SK-N-SH (cell line): ENCODE data around the gene GAS7. TPM values are rescaled to one million over a fixed set of nuclear protein-coding genes. Genes with fewer than 3 reads are reported as not detected.

Source experiments
- CTCF ChIA-PET: fragments of 300-600, 350-600 bp; formaldehyde crosslinking; extraction: SDS; loops from one replicate; lab custom pipeline; 2021; lab: Yijun Ruan, JAX
- POLR2A ChIA-PET: fragments of 350-600 bp; sonication (Branson Sonifier 250); formaldehyde crosslinking; extraction: SDS; loops from one replicate; lab custom pipeline; 2020; ENCODE audit warnings: antibody characterized with exemption, inconsistent platforms; lab: Yijun Ruan, JAX
- DNase-seq: peaks from one replicate; pipeline ENCODE4 v3.0.0; 2012
- H2AFZ ChIP-seq: fragments of 200-600 bp; sonication (generic); 2 replicates; pipeline ENCODE4 v1.8.1; 2016; ENCODE audit warnings: antibody characterized with exemption, mild to moderate bottlenecking, low read depth
- H3F3A ChIP-seq: fragments of 200-600 bp; sonication (generic); replicated peaks from 2 replicates; pipeline ENCODE3; 2016; ENCODE audit warnings: antibody characterized with exemption, mild to moderate bottlenecking; ENCODE audit not compliant: insufficient read depth
- H3K27ac ChIP-seq, 2 experiments: fragments of 200-500 bp in 1 of 2; fragments of 200-600 bp in 1 of 2; sonication (Bioruptor generic) in 1 of 2; sonication (generic), shearing (Covaris generic) in 1 of 2; 2 replicates each; pipeline versions ENCODE4 v1.5.1 to v1.6.1; 2014 to 2016; ENCODE audit warnings: low read depth in 2 of 2, inconsistent platforms in 1 of 2, low read length in 1 of 2, mild to moderate bottlenecking in 1 of 2, mixed read lengths in 1 of 2
- H3K27me3 ChIP-seq: fragments of 200-600 bp; sonication (generic), shearing (Covaris generic); 2 replicates; pipeline ENCODE4 v1.6.1; 2016; ENCODE audit warnings: mixed run types; ENCODE audit not compliant: insufficient read depth
- H3K36me3 ChIP-seq, 2 experiments: fragments of 200-500 bp in 1 of 2; fragments of 200-600 bp in 1 of 2; sonication (Bioruptor generic) in 1 of 2; sonication (generic) in 1 of 2; replicated peaks in 1 of 2; 2 replicates each; pipeline versions ENCODE3 to v1.5.1; 2014 to 2016; ENCODE audit warnings: low read length in 1 of 2, mild to moderate bottlenecking in 1 of 2; ENCODE audit not compliant: insufficient read depth in 2 of 2, control insufficient read depth in 1 of 2
- H3K4me1 ChIP-seq, 2 experiments: fragments of 200-500 bp in 1 of 2; fragments of 200-600 bp in 1 of 2; sonication (Bioruptor generic) in 1 of 2; sonication (generic), shearing (Covaris generic) in 1 of 2; 2 replicates each; pipeline versions ENCODE4 v1.5.1 to v1.6.1; 2014 to 2016; ENCODE audit warnings: low read depth in 1 of 2, low read length in 1 of 2, mixed run types in 1 of 2; ENCODE audit not compliant: insufficient read depth in 2 of 2, control insufficient read depth in 1 of 2
- H3K4me2 ChIP-seq: fragments of 200-600 bp; sonication (generic), shearing (Covaris generic); 2 replicates; pipeline ENCODE4 v1.6.1; 2017; ENCODE audit warnings: mixed run types
- H3K4me3 ChIP-seq, 2 experiments: fragments of 200-500 bp in 1 of 2; fragments of 200-600 bp in 1 of 2; sonication (Bioruptor generic) in 1 of 2; sonication (generic), shearing (Covaris generic) in 1 of 2; 2 replicates each; pipeline versions ENCODE4 v1.5.1 to v1.8.1; 2014 to 2016; ENCODE audit warnings: low read depth in 2 of 2, inconsistent platforms in 1 of 2, low read length in 1 of 2, mild to moderate bottlenecking in 1 of 2, mixed read lengths in 1 of 2, moderate library complexity in 1 of 2
- H3K79me2 ChIP-seq: fragments of 200-600 bp; sonication (generic); 2 replicates; pipeline ENCODE4 v1.8.1; 2017; ENCODE audit warnings: mild to moderate bottlenecking; ENCODE audit not compliant: insufficient read depth
- H3K9ac ChIP-seq: fragments of 200-600 bp; sonication (generic); 2 replicates; pipeline ENCODE4 v1.6.1; 2017; ENCODE audit warnings: mixed run types
- H3K9me2 ChIP-seq: fragments of 200-600 bp; sonication (generic); 2 replicates; pipeline ENCODE4 v1.6.1; 2017; ENCODE audit warnings: mixed run types
- H3K9me3 ChIP-seq: fragments of 200-600 bp; sonication (generic); 2 replicates; pipeline ENCODE4 v1.6.1; 2017; ENCODE audit warnings: mixed run types, mild to moderate bottlenecking, moderate library complexity
- H4K20me1 ChIP-seq: fragments of 200-600 bp; sonication (generic); 2 replicates; pipeline ENCODE4 v1.6.1; 2017; ENCODE audit warnings: mild to moderate bottlenecking, mixed run types; ENCODE audit not compliant: insufficient read depth
- CHD2 ChIP-seq: fragments of 150-350 bp; IDR thresholded peaks from 2 replicates; pipeline ENCODE4 v1.6.1; 2018; ENCODE audit warnings: low read length; ENCODE audit not compliant: partially characterized antibody
- CTCF ChIP-seq: fragments of 200-600 bp; sonication (generic); IDR thresholded peaks from 2 replicates; pipeline ENCODE4 v1.6.1; 2017; ENCODE audit warnings: antibody characterized with exemption, mild to moderate bottlenecking, moderate library complexity
- FOSL2 ChIP-seq: IDR thresholded peaks from 2 replicates; pipeline ENCODE4 v1.4.0; 2012; ENCODE audit warnings: low read depth, mild to moderate bottlenecking, moderate library complexity, borderline replicate concordance
- FOXJ3 ChIP-seq: sonication (generic); formaldehyde crosslinking; IDR thresholded peaks from 2 replicates; pipeline ENCODE4 v1.5.1; 2020; ENCODE audit warnings: mild to moderate bottlenecking, missing genetic modification reagents
- FOXM1 ChIP-seq: IDR thresholded peaks from 2 replicates; pipeline ENCODE4 v1.4.0; 2012; ENCODE audit warnings: low read depth, mild to moderate bottlenecking
- GABPA ChIP-seq: IDR thresholded peaks from 2 replicates; pipeline ENCODE4 v1.4.0; 2012; ENCODE audit warnings: low read depth, mild to moderate bottlenecking
- GATA2 ChIP-seq: sonication (generic); formaldehyde crosslinking; IDR thresholded peaks from 2 replicates; pipeline ENCODE4 v1.5.0; 2020; ENCODE audit warnings: mild to moderate bottlenecking, missing genetic modification reagents
- MAX ChIP-seq: IDR thresholded peaks from 2 replicates; pipeline ENCODE4 v1.4.0; 2012; ENCODE audit warnings: low read depth
- MEF2A ChIP-seq: IDR thresholded peaks from 2 replicates; pipeline ENCODE4 v1.4.0; 2012; ENCODE audit warnings: low read depth, borderline replicate concordance
- MXI1 ChIP-seq: IDR thresholded peaks from 2 replicates; pipeline ENCODE4 v1.6.1; 2012; ENCODE audit warnings: mild to moderate bottlenecking, low read depth, low read length, improper control_type of control experiment
- NRF1 ChIP-seq: IDR thresholded peaks from 2 replicates; pipeline ENCODE4 v1.6.1; 2012; ENCODE audit warnings: low read depth, mild to moderate bottlenecking, low read length
- RAD21 ChIP-seq: IDR thresholded peaks from 2 replicates; pipeline ENCODE4 v1.6.1; 2012; ENCODE audit warnings: mild to moderate bottlenecking, low read length
- REST ChIP-seq: IDR thresholded peaks from 2 replicates; pipeline ENCODE4 v1.6.1; 2012; ENCODE audit warnings: mild to moderate bottlenecking, low read depth, low read length, moderate library complexity
- SIN3A ChIP-seq: IDR thresholded peaks from 2 replicates; pipeline ENCODE4 v1.6.1; 2012; ENCODE audit warnings: low read depth, mild to moderate bottlenecking, low read length, moderate library complexity, borderline replicate concordance
- TEAD4 ChIP-seq: IDR thresholded peaks from 2 replicates; pipeline ENCODE4 v1.4.0; 2012; ENCODE audit warnings: mild to moderate bottlenecking, borderline replicate concordance; ENCODE audit not compliant: insufficient read depth
- USF2 ChIP-seq: fragments of 150-350 bp; IDR thresholded peaks from 2 replicates; pipeline ENCODE4 v1.6.1; 2017; ENCODE audit warnings: antibody characterized with exemption, low read length, low read depth, borderline replicate concordance
- ZBTB33 ChIP-seq: IDR thresholded peaks from 2 replicates; pipeline ENCODE4 v1.4.0; 2012; ENCODE audit warnings: low read depth, borderline replicate concordance
- WGBS: methylation state at CpG from one replicate; pipeline ENCODE4 v1.1.6; 2017; ENCODE audit warnings: low lambda C conversion rate; 5-methylcytosine and 5-hydroxymethylcytosine counted together
- polyA plus RNA-seq, 3 experiments: library from polyadenylated mRNA; depleted of rRNA; stranded (reverse); fragments of >200 nt; gene quantifications; 2 replicates each; pipeline ENCODE4 v1.2.3, GENCODE V29; 2012

The GAS7 gene
- polyA plus RNA-seq, 1 of the 3 experiments (the other 2 are of a cell fraction): 0.12 TPM

- TF ChIP-seq USF2: no peak
- no peak for TF ChIP-seq FOXM1
These were observed 323.0 kb downstream of the GAS7 start (continued) for GRCh38 chr17:9875441-9875840.

GRCh38 chr17:9874722-9875121 is 323.7 kb downstream of the GAS7 start:
- no peak for TF ChIP-seq MXI1
- no peak for TF ChIP-seq MEF2A
- TF ChIP-seq CHD2: no peak
- no peak for TF ChIP-seq REST
- TF ChIP-seq FOXM1: no peak
- TF ChIP-seq GATA2: no peak
- TF ChIP-seq TEAD4: no peak
- no peak for TF ChIP-seq RAD21
- no peak for TF ChIP-seq ZBTB33
- TF ChIP-seq GABPA: no peak
- TF ChIP-seq NRF1: no peak
- TF ChIP-seq FOSL2: no peak
- no peak for TF ChIP-seq CTCF
- TF ChIP-seq FOXJ3: no peak
- no peak for TF ChIP-seq MAX
- TF ChIP-seq SIN3A: no peak
- TF ChIP-seq, all 33 proteins: peak for 0
- no peaks in the 10 kb centered on the region for H3K79me2 ChIP-seq
- no peak overlapping the region for H2AFZ ChIP-seq
- no peak overlapping the region for H3K9ac ChIP-seq
- WGBS: 21% methylated on average over 3 of the region's 3 CpGs
- H3K9me2 ChIP-seq: no peaks in the 10 kb centered on the region
- DNase-seq: no peak
- H3K4me3 ChIP-seq: no peak overlapping the region
- no peak overlapping the region for H3K27ac ChIP-seq
- H3K9me3 ChIP-seq: no peaks in the 10 kb centered on the region
- no peaks in the 10 kb centered on the region; the same call in 1 of the 2 replicates for H3K27me3 ChIP-seq
- H3F3A ChIP-seq: no peaks in the 10 kb centered on the region
- no peaks in the 10 kb centered on the region for H3K36me3 ChIP-seq
- POLR2A ChIA-PET: no interaction called here
- H3K4me2 ChIP-seq: no peak overlapping the region
- H3K4me1 ChIP-seq: no peaks in the 10 kb centered on the region
- CTCF ChIA-PET: no interaction called here
- no peaks in the 10 kb centered on the region for H4K20me1 ChIP-seq
